Mucosa of descending colon (tissue), 3 donors: Measurements from ENCODE around the gene MSLN. TPM values are rescaled to one million over a fixed set of nuclear protein-coding genes. Genes with fewer than 3 reads are reported as not detected.

Experiments used
- ATAC-seq: fragments of 200-7000 bp; cut with Tn5 transposase; one replicate; pipeline ENCODE4 v1.9.1; 2020; ENCODE audit warnings: mild to moderate bottlenecking, moderate library complexity
- DNase-seq, 3 donors: peaks; one replicate each; pipeline ENCODE4 v3.0.0-alpha.2; 2020
- H3K36me3 ChIP-seq: fragments of 200-600 bp; one replicate; pipeline ENCODE4 v1.8.0; 2021; ENCODE audit warnings: low read depth, mild to moderate bottlenecking
- H3K4me1 ChIP-seq: fragments of 200-600 bp; one replicate; pipeline ENCODE4 v1.8.0; 2021; ENCODE audit warnings: low read depth, mild to moderate bottlenecking
- H3K4me3 ChIP-seq: fragments of 200-600 bp; one replicate; pipeline ENCODE4 v1.8.0; 2021; ENCODE audit warnings: mild to moderate bottlenecking
- H3K9me3 ChIP-seq: fragments of 200-600 bp; one replicate; pipeline ENCODE4 v1.8.0; 2021; ENCODE audit warnings: mild to moderate bottlenecking
- CTCF ChIP-seq: fragments of 200-600 bp; IDR thresholded peaks from one replicate; pipeline ENCODE4 v1.8.0; 2022; ENCODE audit warnings: antibody characterized with exemption, mild to moderate bottlenecking
- intact Hi-C, 2 donors: fragments of 100-400 bp; cut with DNase I in 1 of 2; cut with micrococcal nuclease in 1 of 2; formaldehyde crosslinking; loops; one replicate each; pipeline versions ENCODE4 v1.11.0 to v1.11.1; 2022; cut with DNase I, micrococcal nuclease
- total RNA-seq, 3 donors: library from RNA; stranded (reverse); fragmentation: NEBNext Ultra II Directional in 2 of 3; extraction: Animal tissue kit (Norgen Biotek cat#: 25700) in 2 of 3; gene quantifications; one replicate each; pipeline versions ENCODE4 v1.2.1 to v1.2.4, GENCODE V29; 2021 to 2023
- donor health status: DM: no; HTN: no; CAD: no; lungs with moderate emphysema.
- donor health status: DM: no; HTN: no; CAD: no.
- donor health status: DM: no; HTN: yes; CAD: no.

The MSLN gene
- total RNA-seq, 3 donors from 2014 or later, result 3.4 to 7.0 (median 4.7) TPM

- Histone ChIP-seq H3K36me3 (no peaks in the 10 kb centered on the region), H3K9me3 (no peaks in the 10 kb centered on the region), H3K4me3 (no peak overlapping the region), H3K4me1 (no peaks in the 10 kb centered on the region)
- TF ChIP-seq CTCF, result no peak
- intact Hi-C loops, result no loop called here
- DNase-seq (no peak), ATAC-seq (no peak)
Observed at GRCh38 chr16:777826-778225, 17.3 kb downstream of the MSLN start.

- ATAC-seq (no peak), DNase-seq (no peak)
- intact Hi-C loops, result no loop called here
- no peaks in the 10 kb centered on the region for H3K4me1 ChIP-seq
- no peaks in the 10 kb centered on the region for H3K9me3 ChIP-seq
- no peaks in the 10 kb centered on the region for H3K36me3 ChIP-seq
- H3K4me3 ChIP-seq, result no peak overlapping the region
- TF ChIP-seq CTCF, result no peak
Observed at GRCh38 chr16:778447-778846, 17.9 kb downstream of the MSLN start.

- no peak for DNase-seq
- intact Hi-C loops, result no loop called here
Observed at GRCh38 chr16:778909-779527, 18.5 kb downstream of the MSLN start.

GRCh38 chr16:779561-779960 is 19.0 kb downstream of the MSLN start:
- TF ChIP-seq CTCF, result no peak

More at GRCh38 chr16:778909-779527, 18.5 kb downstream of the MSLN start:
- ATAC-seq, result no peak
- no peaks in the 10 kb centered on the region for H3K4me1 ChIP-seq
- no peak overlapping the region for H3K4me3 ChIP-seq
- H3K36me3 ChIP-seq, result no peaks in the 10 kb centered on the region
- TF ChIP-seq CTCF, result no peak
- no peaks in the 10 kb centered on the region for H3K9me3 ChIP-seq

GRCh38 chr16:780296-780695 is 19.8 kb downstream of the MSLN start:
- no peak for TF ChIP-seq CTCF
- no peak overlapping the region for H3K4me3 ChIP-seq
- H3K36me3 ChIP-seq, result no peaks in the 10 kb centered on the region
- H3K9me3 ChIP-seq, result no peaks in the 10 kb centered on the region
- no peaks in the 10 kb centered on the region for H3K4me1 ChIP-seq
- no peak for ATAC-seq
- DNase-seq, result no peak
- intact Hi-C loops, result no loop called here

More at GRCh38 chr16:779561-779960, 19.0 kb downstream of the MSLN start:
- Histone ChIP-seq H3K36me3 (no peaks in the 10 kb centered on the region), H3K4me3 (no peak overlapping the region), H3K4me1 (no peaks in the 10 kb centered on the region), H3K9me3 (no peaks in the 10 kb centered on the region)
- ATAC-seq (no peak), DNase-seq (no peak)
- intact Hi-C loops, result no loop called here
